Upper lobe of left lung (tissue), 6 donors: ENCODE measurements around the gene SLC25A1. TPM values are rescaled to one million over a fixed set of nuclear protein-coding genes. Genes with fewer than 3 reads are reported as not detected.

Experiments
- ATAC-seq, 2 donors: fragments of 200-7000 bp; cut with Tn5 transposase; one replicate each; pipeline ENCODE4 v1.9.1; 2022; ENCODE audit warnings: mild to moderate bottlenecking in 2 of 2, moderate library complexity in 2 of 2; ENCODE audit not compliant: low FRiP score in 2 of 2
- DNase-seq, 2 donors: peaks; one replicate each; pipeline ENCODE4 v3.0.0-alpha.2; 2019 to 2020
- H3K27ac ChIP-seq, 4 donors: fragments of 200-600 bp; sonication (generic); one replicate each; pipeline ENCODE4 v1.5.1; 2016 to 2019
- H3K27me3 ChIP-seq, 4 donors: fragments of 200-600 bp; sonication (generic); one replicate each; pipeline ENCODE4 v1.5.1; 2017 to 2019
- H3K36me3 ChIP-seq, 4 donors: fragments of 200-600 bp; sonication (generic); one replicate each; pipeline ENCODE4 v1.5.1; 2016 to 2019
- H3K4me1 ChIP-seq, 4 donors: fragments of 200-600 bp; sonication (generic); one replicate each; pipeline ENCODE4 v1.5.1; 2018 to 2019
- H3K4me3 ChIP-seq, 4 donors: fragments of 200-600 bp; sonication (generic); one replicate each; pipeline ENCODE4 v1.5.1; 2017 to 2019; ENCODE audit warnings: mild to moderate bottlenecking in 2 of 4, moderate library complexity in 1 of 4
- H3K9me3 ChIP-seq, 4 donors: fragments of 200-600 bp; sonication (generic); one replicate each; pipeline ENCODE4 v1.5.1; 2018 to 2019
- EP300 ChIP-seq, 4 donors: sonication (generic); formaldehyde crosslinking; IDR thresholded peaks; one replicate each; pipeline ENCODE4 v1.5.1; 2017; ENCODE audit warnings: antibody characterized with exemption in 4 of 4, control low read depth in 2 of 4
- POLR2A ChIP-seq, 4 donors: fragments of 450-650 bp; IDR thresholded peaks; one replicate each; pipeline ENCODE4 v1.5.1; 2016 to 2017; ENCODE audit warnings: antibody characterized with exemption in 4 of 4, mild to moderate bottlenecking in 2 of 4
- POLR2AphosphoS5 ChIP-seq, 2 donors: sonication (generic); formaldehyde crosslinking; IDR thresholded peaks; one replicate each; pipeline ENCODE4 v1.5.1; 2017; ENCODE audit warnings: antibody characterized with exemption in 2 of 2
- WGBS, 2 donors: methylation state at CpG; one replicate each; pipeline ENCODE4 v1.1.5; 2017 to 2018; 5-methylcytosine and 5-hydroxymethylcytosine counted together
- total RNA-seq, 6 donors: library from RNA; depleted of rRNA in 4 of 6; stranded (reverse); fragments of >200 nt in 4 of 6; gene quantifications; one replicate each; pipeline versions ENCODE4 v1.1.0 to v1.2.1, GENCODE V29; 2016 to 2021
- TF ChIP-seq, protein P1 (sequence below), 6 experiments: fragments of 450-650 bp in 4 of 6; fragments of 200-600 bp in 2 of 6; sonication (generic) in 2 of 6; IDR thresholded peaks; one replicate each; pipeline ENCODE4 v1.5.1; 2016 to 2019; ENCODE audit warnings: antibody characterized with exemption in 6 of 6
- donor health status: DM: no; HTN: no; CAD: no; lungs with moderate emphysema.
- donor health status: DM: no; HTN: yes; CAD: no; lungs with severe emphysema.

The SLC25A1 gene
- total RNA-seq, 6 donors from 2014 or later = 26.2 to 82.1 (median 71.5) TPM

DNA sequence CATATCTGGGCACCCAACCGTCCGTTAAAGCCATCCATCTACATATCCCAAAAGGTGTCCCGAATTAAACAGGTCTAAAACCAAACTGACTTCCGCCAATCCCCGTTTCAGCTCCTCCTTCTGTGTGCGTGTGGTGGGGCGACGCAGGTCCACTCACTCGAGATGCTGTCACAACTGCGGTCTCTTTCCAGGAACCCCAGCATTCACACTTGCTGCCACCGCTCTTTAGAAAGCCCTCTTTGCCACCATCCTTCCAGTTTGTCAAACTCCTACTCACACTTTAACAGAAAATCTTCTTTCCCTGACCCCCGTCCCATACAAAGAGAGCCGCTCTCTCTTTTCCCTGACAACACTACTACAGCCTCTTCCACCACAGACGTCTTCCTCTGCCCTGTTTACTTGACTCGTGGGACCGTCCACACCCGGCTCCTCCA lies 34.6 kb downstream of the SLC25A1 start:
- Histone ChIP-seq H3K27ac (peak overlapping the region; percentile 53 to 89 (median 76)), H3K27me3 (peaks cover 0 to 10% (median 5%) of the 10 kb centered on the region in 4 donors), H3K4me3 (peak overlapping the region; percentile 67 to 98 (median 80)), H3K9me3 (no peaks in the 10 kb centered on the region), H3K36me3 (peaks cover 13 to 38% (median 31%) of the 10 kb centered on the region in 4 donors), H3K4me1 (peaks cover 9 to 24% (median 10%) of the 10 kb centered on the region in 4 donors)
- TF ChIP-seq POLR2A (IDR thresholded peaks at IDR 0.05) (no peak), POLR2AphosphoS5 (IDR thresholded peaks at IDR 0.05) (no peak), EP300 (IDR thresholded peaks at IDR 0.05) (no peak)
- TF ChIP-seq, protein P1, sequence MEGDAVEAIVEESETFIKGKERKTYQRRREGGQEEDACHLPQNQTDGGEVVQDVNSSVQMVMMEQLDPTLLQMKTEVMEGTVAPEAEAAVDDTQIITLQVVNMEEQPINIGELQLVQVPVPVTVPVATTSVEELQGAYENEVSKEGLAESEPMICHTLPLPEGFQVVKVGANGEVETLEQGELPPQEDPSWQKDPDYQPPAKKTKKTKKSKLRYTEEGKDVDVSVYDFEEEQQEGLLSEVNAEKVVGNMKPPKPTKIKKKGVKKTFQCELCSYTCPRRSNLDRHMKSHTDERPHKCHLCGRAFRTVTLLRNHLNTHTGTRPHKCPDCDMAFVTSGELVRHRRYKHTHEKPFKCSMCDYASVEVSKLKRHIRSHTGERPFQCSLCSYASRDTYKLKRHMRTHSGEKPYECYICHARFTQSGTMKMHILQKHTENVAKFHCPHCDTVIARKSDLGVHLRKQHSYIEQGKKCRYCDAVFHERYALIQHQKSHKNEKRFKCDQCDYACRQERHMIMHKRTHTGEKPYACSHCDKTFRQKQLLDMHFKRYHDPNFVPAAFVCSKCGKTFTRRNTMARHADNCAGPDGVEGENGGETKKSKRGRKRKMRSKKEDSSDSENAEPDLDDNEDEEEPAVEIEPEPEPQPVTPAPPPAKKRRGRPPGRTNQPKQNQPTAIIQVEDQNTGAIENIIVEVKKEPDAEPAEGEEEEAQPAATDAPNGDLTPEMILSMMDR (IDR thresholded peaks at IDR 0.05) = no peak
- 4 to 8% methylated on average over 17 of the region's 17 CpGs for WGBS, 2 donors
- DNase-seq (no peak), ATAC-seq (peak in 1 of 2 donors; percentile 12)

DNA sequence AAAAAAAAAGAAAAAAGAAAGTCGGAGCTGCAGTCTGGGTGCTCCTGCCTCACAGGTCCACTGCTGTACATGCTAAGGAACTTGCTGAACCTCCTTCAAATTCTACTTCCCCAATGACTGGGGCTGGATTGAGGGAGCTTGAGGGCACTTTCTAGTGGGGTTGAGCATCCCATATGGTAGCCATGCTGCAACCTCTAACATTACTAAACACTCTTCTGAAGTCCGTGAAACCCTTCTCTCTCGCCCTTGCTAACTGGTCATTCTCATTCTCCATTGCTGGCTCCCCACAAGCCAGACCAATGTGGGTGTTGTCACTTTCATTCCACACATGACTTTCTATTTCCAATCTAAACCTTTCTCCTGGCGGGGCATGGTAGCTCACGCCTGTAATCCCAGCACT lies 35.3 kb downstream of the SLC25A1 start:
- peak overlapping the region in 1 of 4 donors; percentile 98 for H3K4me3 ChIP-seq
- 89 to 96% methylated on average over 5 of the region's 5 CpGs for WGBS, 2 donors
- no peak for ATAC-seq

GRCh38 chr22:19142394-19142793 lies 36.1 kb downstream of the SLC25A1 start:
- no peak for ATAC-seq
- peaks cover 28 to 54% (median 47%) of the 10 kb centered on the region in 4 donors for H3K36me3 ChIP-seq
- TF ChIP-seq, protein P1 (IDR thresholded peaks at IDR 0.05) = no peak
- TF ChIP-seq POLR2A (IDR thresholded peaks at IDR 0.05) (no peak), EP300 (IDR thresholded peaks at IDR 0.05) (no peak), POLR2AphosphoS5 (IDR thresholded peaks at IDR 0.05) (no peak)
- H3K4me3 ChIP-seq = no peak overlapping the region
- WGBS, 2 donors = 91 to 94% methylated on average over 8 to 9 of the region's 9 CpGs
- no peak overlapping the region for H3K27ac ChIP-seq
- peak in 1 of 2 donors; percentile 63 for DNase-seq
- H3K4me1 ChIP-seq = peaks cover 8 to 19% (median 9%) of the 10 kb centered on the region in 4 donors
- H3K27me3 ChIP-seq = no peaks in the 10 kb centered on the region
- no peaks in the 10 kb centered on the region for H3K9me3 ChIP-seq

More for the DNA sequence above, 35.3 kb downstream of the SLC25A1 start:
- TF ChIP-seq POLR2A (IDR thresholded peaks at IDR 0.05) = no peak
- TF ChIP-seq, protein P1 (IDR thresholded peaks at IDR 0.05) = no peak
- TF ChIP-seq POLR2AphosphoS5 (IDR thresholded peaks at IDR 0.05) = no peak
- no peak for TF ChIP-seq EP300 (IDR thresholded peaks at IDR 0.05)
- peaks cover 21 to 46% (median 39%) of the 10 kb centered on the region in 4 donors for H3K36me3 ChIP-seq
- peaks cover 8 to 19% (median 9%) of the 10 kb centered on the region in 4 donors for H3K4me1 ChIP-seq
- no peak overlapping the region for H3K27ac ChIP-seq
- DNase-seq = no peak
- no peaks in the 10 kb centered on the region for H3K9me3 ChIP-seq
- H3K27me3 ChIP-seq = peaks cover 0 to 3% (median under 1%) of the 10 kb centered on the region in 4 donors

- Histone ChIP-seq H3K4me1 (peaks cover 8 to 19% (median 9%) of the 10 kb centered on the region in 4 donors), H3K4me3 (no peak overlapping the region), H3K36me3 (peaks cover 28 to 78% (median 63%) of the 10 kb centered on the region in 4 donors), H3K27me3 (no peaks in the 10 kb centered on the region), H3K9me3 (no peaks in the 10 kb centered on the region), H3K27ac (no peak overlapping the region)
- DNase-seq (no peak), ATAC-seq (no peak)
- TF ChIP-seq EP300 (IDR thresholded peaks at IDR 0.05) = no peak
- no peak for TF ChIP-seq POLR2AphosphoS5 (IDR thresholded peaks at IDR 0.05)
- TF ChIP-seq POLR2A (IDR thresholded peaks at IDR 0.05) = no peak
- TF ChIP-seq, protein P1 (IDR thresholded peaks at IDR 0.05) = no peak
- 98 to 100% methylated on average over 3 to 5 of the region's 5 CpGs for WGBS, 2 donors
Observed at GRCh38 chr22:19139974-19140373, 38.6 kb downstream of the SLC25A1 start.

GRCh38 chr22:19139001-19139356 lies 39.6 kb downstream of the SLC25A1 start:
- DNase-seq (no peak), ATAC-seq (no peak)
- Histone ChIP-seq H3K4me1 (peaks cover 5 to 11% (median 8%) of the 10 kb centered on the region in 4 donors), H3K9me3 (no peaks in the 10 kb centered on the region), H3K4me3 (no peak overlapping the region), H3K27me3 (no peaks in the 10 kb centered on the region), H3K36me3 (peaks cover 33 to 88% (median 72%) of the 10 kb centered on the region in 4 donors), H3K27ac (no peak overlapping the region)
- TF ChIP-seq POLR2AphosphoS5 (IDR thresholded peaks at IDR 0.05) (no peak), EP300 (IDR thresholded peaks at IDR 0.05) (no peak), POLR2A (IDR thresholded peaks at IDR 0.05) (no peak)
- TF ChIP-seq, protein P1 (IDR thresholded peaks at IDR 0.05) = no peak
- 97 to 100% methylated on average over 1 to 9 of the region's 9 CpGs for WGBS, 2 donors
